Activated CD4-positive, CD25-positive, alpha-beta regulatory T cell treated with anti-CD3 and anti-CD28 coated beads, Interleukin-2, amount 50 U/mL, for 24 hours (primary cell): ENCODE results near the gene HTT.
"Not testable (repeated sequence)": the region's sequence is repeated elsewhere in the genome, so short reads cannot be mapped to it uniquely, and the experiment has no call there.

Experiments used
- ATAC-seq, 2 donors: fragments of 150-1000 bp; cut with Tn5 transposase; one replicate each; pipeline ENCODE4 v1.10.0; 2021; ENCODE audit warnings: mild to moderate bottlenecking in 1 of 2, moderate library complexity in 1 of 2

HTT gene

GRCh38 chr4:3046623-3047022 lies 27.9 kb upstream of the HTT start:
- ATAC-seq = no peak

DNA sequence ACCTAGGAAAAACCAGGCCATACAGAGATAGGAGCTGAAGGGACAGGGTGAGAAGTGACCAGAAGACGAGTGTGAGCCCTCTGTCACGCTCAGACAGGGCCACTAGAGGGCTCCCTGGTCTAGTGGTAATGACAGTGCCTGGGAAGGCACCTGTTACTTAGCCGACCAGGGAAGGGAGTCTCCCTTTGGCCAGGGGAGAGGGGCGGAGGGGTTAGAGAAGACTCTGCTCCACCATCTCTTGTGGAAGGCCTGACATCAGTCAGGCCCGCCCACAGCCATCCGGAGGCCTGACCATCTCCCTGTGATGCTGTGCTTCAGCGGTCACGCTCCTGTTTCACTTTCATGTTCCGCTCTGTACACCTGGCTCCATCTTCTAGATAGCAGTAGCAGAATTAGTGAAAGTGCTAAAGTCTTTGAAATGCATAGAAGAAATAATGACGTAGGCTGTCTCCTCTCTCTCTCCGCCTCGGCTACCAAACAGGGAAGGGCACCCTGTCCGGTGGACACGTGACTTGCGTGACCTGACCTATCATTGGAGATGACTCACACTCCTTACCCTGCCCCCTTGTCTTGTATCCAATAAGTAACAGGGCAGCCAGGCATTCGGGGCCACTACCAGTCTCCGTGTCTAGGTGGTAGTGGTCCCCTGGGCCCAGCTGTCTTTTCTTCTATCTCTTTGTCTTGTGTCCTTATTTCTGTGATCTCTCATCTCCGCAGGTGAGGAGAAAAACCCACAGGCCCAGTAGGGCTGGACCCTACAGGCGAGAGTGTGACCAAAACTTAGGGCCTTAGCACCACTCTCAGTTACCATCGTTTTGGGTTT lies 26.8 kb upstream of the HTT start:
- ATAC-seq = peak; percentile 91 to 94

- not testable (repeated sequence) for ATAC-seq
These were observed 23.2 kb upstream of the HTT start for GRCh38 chr4:3051141-3051897.

- no peak for ATAC-seq
These were observed 20.2 kb upstream of the HTT start for GRCh38 chr4:3054169-3054759.

DNA sequence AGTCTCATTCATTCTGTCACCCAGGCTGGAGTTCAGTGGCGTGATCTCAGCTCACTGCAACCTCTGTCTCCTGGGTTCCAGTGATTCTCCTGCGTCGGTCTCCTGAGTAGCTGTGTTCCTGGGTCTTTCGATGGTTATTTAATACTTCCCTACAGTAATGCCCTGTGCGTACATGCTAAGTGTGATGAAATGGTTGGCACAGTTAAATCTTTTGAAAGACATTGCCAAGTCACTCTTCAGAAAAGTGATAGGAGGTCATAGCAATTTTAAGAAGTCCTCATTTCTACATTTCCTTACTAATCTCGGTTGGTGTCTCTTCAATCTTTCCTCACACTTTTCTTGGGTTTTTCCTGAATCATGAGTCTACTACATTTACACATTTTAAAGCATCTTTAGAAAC lies 14.5 kb upstream of the HTT start:
- no peak for ATAC-seq

DNA sequence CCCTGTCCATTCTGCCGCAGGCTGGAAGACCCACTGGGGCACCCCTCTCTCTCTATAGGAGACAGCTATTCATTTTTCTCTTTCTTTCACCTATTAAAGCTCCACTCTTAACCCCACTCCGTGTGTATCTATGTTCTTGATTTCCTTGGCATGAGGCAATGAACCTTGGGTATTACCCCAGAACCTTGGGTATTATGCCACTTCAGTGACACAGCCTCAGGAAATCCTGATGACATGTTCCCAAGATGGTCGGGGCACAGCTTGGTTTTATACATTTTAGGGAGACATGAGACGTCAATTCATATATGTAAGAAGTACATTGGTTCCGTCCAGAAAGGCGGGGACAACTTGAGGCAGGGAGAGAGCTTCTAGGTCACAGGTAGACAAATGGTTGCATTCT lies 13.5 kb upstream of the HTT start:
- no peak for ATAC-seq

DNA sequence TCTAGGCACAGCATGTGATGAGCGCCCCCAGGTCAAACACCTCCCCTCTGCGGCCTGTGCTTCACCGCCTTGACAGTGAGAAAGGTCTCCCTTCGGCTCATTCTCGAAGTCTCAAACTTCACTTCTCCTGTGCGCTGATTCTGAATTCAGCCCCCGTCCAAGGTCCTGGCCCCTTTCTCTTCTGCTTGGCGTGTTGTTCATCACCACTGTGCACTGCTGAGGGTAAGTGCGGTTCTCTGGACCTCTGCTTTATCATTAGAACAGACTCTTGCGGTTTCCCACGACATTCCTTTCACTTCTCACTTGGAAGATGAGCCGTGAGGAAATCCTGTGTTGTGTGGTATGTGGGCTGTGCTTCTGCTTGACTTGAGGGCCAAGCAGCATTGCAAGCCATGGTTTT lies 12.0 kb upstream of the HTT start:
- no peak for ATAC-seq

- no peak for ATAC-seq
These were observed 8.9 kb upstream of the HTT start for GRCh38 chr4:3065551-3065950.

GRCh38 chr4:3066836-3067400 lies 7.6 kb upstream of the HTT start:
- no peak for ATAC-seq

DNA sequence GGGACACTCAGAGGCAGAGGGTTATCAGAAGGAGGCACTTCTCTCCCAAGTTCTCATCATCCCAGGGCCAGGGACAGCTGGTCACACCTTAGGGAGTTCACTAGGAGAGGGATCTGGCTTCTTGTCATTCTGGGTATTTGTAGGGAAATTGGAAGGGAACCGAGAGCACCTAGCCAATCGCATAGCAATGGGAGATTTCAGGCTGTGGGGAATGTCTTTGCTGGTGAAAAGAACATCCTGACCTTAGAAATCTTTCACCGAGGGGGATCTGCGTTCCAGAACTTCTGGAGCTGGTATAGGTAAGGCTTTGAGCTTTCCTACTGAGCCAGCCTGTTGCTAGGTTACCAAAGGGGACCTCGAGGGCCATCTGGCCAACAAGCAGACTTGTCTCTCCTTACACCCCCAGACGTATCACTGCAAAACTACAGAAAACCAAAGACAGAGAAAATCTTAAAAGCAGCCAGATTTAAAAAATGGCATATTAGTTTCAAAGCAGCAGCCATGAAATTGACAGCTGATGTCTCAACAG lies 6.9 kb upstream of the HTT start:
- ATAC-seq = no peak

DNA sequence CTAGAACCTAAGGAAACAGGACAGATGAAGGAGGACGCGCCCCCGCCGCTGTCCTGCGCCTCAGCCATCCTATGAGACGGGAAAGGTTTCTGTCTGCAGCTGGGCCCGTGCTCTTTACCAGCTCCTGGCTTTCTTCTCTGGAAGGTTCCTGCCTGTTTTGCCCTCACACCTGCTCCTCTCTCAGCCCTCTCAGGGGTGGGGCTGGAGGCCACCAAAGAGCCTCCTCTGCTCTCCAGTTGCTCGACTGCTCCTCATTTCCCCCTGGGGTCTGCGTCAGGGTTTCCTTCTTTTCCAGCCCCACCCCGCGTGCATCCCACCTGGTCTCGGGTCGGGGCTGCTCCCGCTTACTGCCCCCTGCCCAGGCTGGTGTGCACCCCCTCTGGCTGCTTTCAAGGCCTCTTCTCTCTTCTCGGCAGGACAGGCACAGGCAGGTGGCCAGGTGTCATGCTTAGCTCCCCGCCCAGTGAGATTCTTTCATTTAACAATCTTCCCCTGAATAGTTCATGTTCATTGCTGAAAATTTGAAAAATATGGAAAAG lies 4.8 kb upstream of the HTT start:
- no peak for ATAC-seq

- no peak for ATAC-seq
These were observed 3.6 kb upstream of the HTT start for GRCh38 chr4:3070709-3071500.

GRCh38 chr4:3071811-3072210 lies 2.7 kb upstream of the HTT start:
- no peak for ATAC-seq

GRCh38 chr4:3073158-3074077 lies 1.1 kb upstream of the HTT start:
- no peak for ATAC-seq

DNA sequence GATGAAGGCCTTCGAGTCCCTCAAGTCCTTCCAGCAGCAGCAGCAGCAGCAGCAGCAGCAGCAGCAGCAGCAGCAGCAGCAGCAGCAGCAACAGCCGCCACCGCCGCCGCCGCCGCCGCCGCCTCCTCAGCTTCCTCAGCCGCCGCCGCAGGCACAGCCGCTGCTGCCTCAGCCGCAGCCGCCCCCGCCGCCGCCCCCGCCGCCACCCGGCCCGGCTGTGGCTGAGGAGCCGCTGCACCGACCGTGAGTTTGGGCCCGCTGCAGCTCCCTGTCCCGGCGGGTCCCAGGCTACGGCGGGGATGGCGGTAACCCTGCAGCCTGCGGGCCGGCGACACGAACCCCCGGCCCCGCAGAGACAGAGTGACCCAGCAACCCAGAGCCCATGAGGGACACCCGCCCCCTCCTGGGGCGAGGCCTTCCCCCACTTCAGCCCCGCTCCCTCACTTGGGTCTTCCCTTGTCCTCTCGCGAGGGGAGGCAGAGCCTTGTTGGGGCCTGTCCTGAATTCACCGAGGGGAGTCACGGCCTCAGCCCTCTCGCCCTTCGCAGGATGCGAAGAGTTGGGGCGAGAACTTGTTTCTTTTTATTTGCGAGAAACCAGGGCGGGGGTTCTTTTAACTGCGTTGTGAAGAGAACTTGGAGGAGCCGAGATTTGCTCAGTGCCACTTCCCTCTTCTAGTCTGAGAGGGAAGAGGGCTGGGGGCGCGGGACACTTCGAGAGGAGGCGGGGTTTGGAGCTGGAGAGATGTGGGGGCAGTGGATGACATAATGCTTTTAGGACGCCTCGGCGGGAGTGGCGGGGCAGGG lies 568 bp downstream of the HTT start:
- ATAC-seq = peak; percentile 4 to 5

- no peak for ATAC-seq
These were observed 1.1 kb downstream of the HTT start for GRCh38 chr4:3075652-3075981.

- ATAC-seq = no peak
These were observed 3.3 kb downstream of the HTT start for GRCh38 chr4:3077796-3078195.

DNA sequence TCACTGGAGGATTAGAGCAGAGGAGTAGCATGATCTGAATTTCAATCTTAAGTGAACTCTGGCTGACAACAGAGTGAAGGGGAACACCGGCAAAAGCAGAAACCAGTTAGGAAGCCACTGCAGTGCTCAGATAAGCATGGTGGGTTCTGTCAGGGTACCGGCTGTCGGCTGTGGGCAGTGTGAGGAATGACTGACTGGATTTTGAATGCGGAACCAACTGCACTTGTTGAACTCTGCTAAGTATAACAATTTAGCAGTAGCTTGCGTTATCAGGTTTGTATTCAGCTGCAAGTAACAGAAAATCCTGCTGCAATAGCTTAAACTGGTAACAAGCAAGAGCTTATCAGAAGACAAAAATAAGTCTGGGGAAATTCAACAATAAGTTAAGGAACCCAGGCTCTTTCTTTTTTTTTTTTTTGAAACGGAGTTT lies 5.2 kb downstream of the HTT start:
- peak in 1 of 2 donors; percentile 18 for ATAC-seq

DNA sequence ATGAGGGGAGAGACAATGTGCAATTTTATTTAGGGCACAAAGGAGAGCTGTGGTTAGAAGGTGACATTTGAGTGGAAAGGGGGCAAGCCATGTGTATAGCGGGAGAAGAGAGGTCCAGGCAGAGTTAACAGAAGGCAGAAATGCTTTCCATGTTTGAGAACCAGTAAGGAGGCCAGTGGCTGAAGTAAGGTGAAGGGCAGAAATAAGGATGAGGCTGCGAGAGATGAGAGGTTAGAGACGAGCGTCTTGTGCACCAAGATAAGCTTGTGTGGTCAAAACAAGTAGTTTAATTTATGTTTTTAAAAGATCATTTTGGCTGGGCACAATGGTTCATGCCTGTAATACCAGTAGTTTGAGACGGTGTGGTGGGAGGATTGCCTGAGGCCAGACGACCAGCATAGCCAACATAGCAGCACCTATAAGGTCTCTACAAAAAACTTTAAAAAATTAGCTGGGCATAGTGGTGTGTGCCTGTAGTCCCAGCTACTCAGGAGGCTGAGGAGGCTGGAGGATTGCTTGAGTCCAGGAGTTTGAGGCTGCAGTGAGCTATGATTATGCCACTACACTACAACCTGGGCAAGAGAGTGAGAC lies 8.5 kb downstream of the HTT start:
- ATAC-seq = no peak

DNA sequence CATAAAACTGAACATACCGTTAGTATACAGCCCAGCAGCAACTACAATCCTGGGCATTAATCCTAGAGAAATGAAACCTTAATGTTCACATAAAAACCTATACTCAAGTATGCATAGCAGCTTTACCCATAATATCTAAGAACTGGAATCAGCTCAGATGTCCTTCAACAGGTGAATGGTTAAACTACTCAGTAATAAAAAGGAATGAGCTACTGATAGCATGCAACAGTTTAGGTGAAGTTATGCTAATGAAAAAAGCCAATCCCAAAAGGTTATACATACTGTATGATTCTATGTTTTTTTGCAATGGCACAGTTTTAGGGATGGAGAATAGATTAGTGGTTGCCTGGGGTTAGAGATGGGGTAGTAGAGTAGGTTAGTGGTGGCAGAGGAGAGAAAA lies 9.3 kb downstream of the HTT start:
- ATAC-seq = no peak
